ENCODE measurements around the gene UBXN6. TPM values are rescaled to one million over a fixed set of nuclear protein-coding genes. Genes with fewer than 3 reads are reported as not detected.
A peak's percentile ranks its signal among the peaks of the same experiment; 100 is the strongest.

The UBXN6 gene
- total and polyA plus RNA-seq, 2 of the 8 experiments (the other 6 are each of a cell fraction or from before 2014, with no cell fraction given) = 28.0 to 43.8 TPM

DNA sequence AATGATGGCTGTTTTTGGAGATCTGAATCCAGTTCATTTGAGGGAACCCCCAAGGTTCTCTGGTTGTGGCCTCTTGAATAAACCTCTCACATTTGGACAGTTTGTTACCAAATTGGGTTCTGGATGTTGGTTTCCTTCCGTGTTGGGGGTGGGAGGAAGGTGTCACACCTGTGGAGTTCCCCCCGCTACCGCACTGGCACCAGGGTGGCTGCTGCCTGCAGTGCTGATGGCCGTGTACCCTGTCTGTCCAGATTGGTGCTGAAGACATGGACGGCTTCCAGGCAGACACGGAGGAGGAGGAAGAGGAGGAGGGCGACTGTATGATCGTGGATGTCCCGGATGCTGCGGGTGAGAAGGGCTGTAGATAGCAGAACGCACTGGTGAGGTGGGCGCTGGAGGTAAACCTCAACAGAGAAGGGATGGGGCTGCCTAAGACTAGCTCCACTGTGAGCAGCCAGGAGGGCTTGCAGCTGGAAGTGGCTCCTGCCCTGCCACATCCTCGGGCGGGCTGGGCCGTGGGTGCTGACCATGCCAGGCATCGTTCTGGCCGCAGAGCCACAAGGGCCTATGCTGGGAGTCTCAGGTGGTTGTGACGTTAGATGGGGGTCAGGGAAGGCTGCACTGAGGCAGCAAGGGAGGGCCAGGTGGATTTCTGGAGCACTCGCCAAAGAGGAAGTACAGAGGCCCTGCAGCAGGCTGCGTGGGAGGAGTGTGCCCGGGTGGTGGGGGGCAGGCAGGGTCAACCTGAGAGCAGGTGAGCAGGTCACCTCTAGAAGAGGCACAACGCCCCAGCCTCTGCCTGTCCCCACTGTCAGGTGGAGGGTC lies 15.4 kb downstream of the UBXN6 start:
- Histone ChIP-seq H2AFZ (ENCODE audit: low read length) (no peak overlapping the region), H3K27ac (ENCODE audit: low read depth, low read length) (peak overlapping the region; percentile 10; the same call in 1 of the 2 replicates), H3K4ac (replicated peaks; ENCODE audit: insufficient read length, low read depth, low read length) (no peak overlapping the region), H2BK12ac (ENCODE audit: low read depth, low read length) (0 out of 2 replicates have a peak overlapping the region, but pooled peaks have one; percentile 27), H3K79me1 (ENCODE audit: low read depth, low read length) (peaks cover 7% of the 10 kb centered on the region), H4K5ac (ENCODE audit: insufficient read length, low read depth, low read length) (no peak overlapping the region), H2AK5ac (ENCODE audit: low read depth, low read length) (no peak overlapping the region), H3K9ac (replicated peaks in 1 of 4; ENCODE audit: extremely low read depth in 1 of 4, low read depth in 3 of 4, low read length in 3 of 4) (peak overlapping the region in 1 of 4 experiments; percentile 32; a peak in 2 of 7 replicates), H3K14ac (ENCODE audit: insufficient read length) (no peak overlapping the region), H3K4me1 (replicated peaks in 1 of 4; ENCODE audit: control insufficient read depth in 3 of 4, insufficient read depth in 4 of 4, low read length in 3 of 4) (peaks cover 0 to 2% (median 0%) of the 10 kb centered on the region in 4 experiments; a peak in 4 of 7 replicates), H3K23ac (ENCODE audit: insufficient read length) (no peak overlapping the region), H3K18ac (ENCODE audit: extremely low read depth, low read length) (no peak overlapping the region), H3K9me3 (ENCODE audit: insufficient read depth in 2 of 2, low read depth in 1 of 2, low read length in 1 of 2) (no peaks in the 10 kb centered on the region), H3K56ac (replicated peaks; ENCODE audit: insufficient read length, low read depth, low read length) (no peak overlapping the region), H2BK120ac (replicated peaks; ENCODE audit: low read depth, low read length) (no peak overlapping the region), H3K23me2 (ENCODE audit: low read depth, low read length) (no peaks in the 10 kb centered on the region), H4K91ac (replicated peaks; ENCODE audit: insufficient read length, low read length) (no peak overlapping the region), H4K8ac (ENCODE audit: extremely low read depth, insufficient read depth, low read length) (no peak overlapping the region), H3K4me3 (ENCODE audit: extremely low read depth in 1 of 4, insufficient read depth in 2 of 4, low read depth in 3 of 4, low read length in 4 of 4) (no peak overlapping the region), H2BK15ac (ENCODE audit: low read length) (no peak overlapping the region), H3K79me2 (ENCODE audit: control insufficient read depth in 1 of 2, insufficient read depth in 2 of 2, low read length in 2 of 2) (peaks cover 0 to 4% of the 10 kb centered on the region in 2 experiments; a peak in 1 of 4 replicates), H2BK20ac (ENCODE audit: low read length) (no peak overlapping the region), H3K36me3 (ENCODE audit: control insufficient read depth in 2 of 4, insufficient read depth in 4 of 4, low read length in 3 of 4) (peaks cover 24 to 52% (median 42%) of the 10 kb centered on the region in 4 experiments), H3K27me3 (replicated peaks in 1 of 4; ENCODE audit: control insufficient read depth in 3 of 4, extremely low read depth in 1 of 4, insufficient read depth in 3 of 4, low read length in 3 of 4) (no peaks in the 10 kb centered on the region), H3K4me2 (ENCODE audit: insufficient read depth in 1 of 2, low read depth in 2 of 2, low read length in 2 of 2) (no peak overlapping the region), H2BK5ac (ENCODE audit: low read depth, low read length) (peak overlapping the region; percentile 52; the same call in 1 of the 2 replicates), H4K20me1 (replicated peaks in 1 of 2; ENCODE audit: control insufficient read depth in 1 of 2, insufficient read depth in 2 of 2, low read length in 2 of 2) (peaks cover 13 to 41% of the 10 kb centered on the region in 2 experiments)
- ChIA-PET CTCF (ENCODE audit: partially characterized antibody) (interaction anchor here (1.1 to 3.6 kb wide), 3 partner anchors 11 to 175 kb away, joined by 3 to 12 read pairs (median 5); no protein-coding TSS in a partner anchor), POLR2A (ENCODE audit: partially characterized antibody) (interaction anchor here (1.0 to 58.1 kb wide), 3 partner anchors 4 to 194 kb away, joined by 3 to 1590 read pairs (median 1590); partner anchors contain the start of genes CHAF1A, SH3GL1 and UBXN6)
- WGBS, 2 experiments (ENCODE audit: extremely low coverage in 1 of 2, insufficient coverage in 1 of 2, insufficient read length in 1 of 2, insufficient replicate concordance in 2 of 2, low coverage in 1 of 2, low lambda C conversion rate in 2 of 2, missing lambda C conversion rate in 1 of 2) = 90% methylated on average over 22 of the region's 22 CpGs; no CpG with 5 or more reads in 1 of the 2 experiments
- peak in 1 of 2 experiments; percentile 40; a peak in 1 of 3 replicates for TF ChIP-seq POLR2A (IDR thresholded peaks at IDR 0.05; ENCODE audit: control extremely low read depth in 1 of 2, low read depth in 2 of 2, low read length in 2 of 2)
- TF ChIP-seq CBX5 (IDR thresholded peaks at IDR 0.05; ENCODE audit: low read depth, low read length) = no peak
- no peak for TF ChIP-seq CHD2 (IDR thresholded peaks at IDR 0.05; ENCODE audit: low read length)
- TF ChIP-seq POLR2AphosphoS5 (IDR thresholded peaks at IDR 0.05; ENCODE audit: low read depth, low read length) = peak; percentile 11
- no peak for FAIRE-seq
- DNase-seq (ENCODE audit: low read depth in 1 of 2, low spot score in 2 of 2) = no peak
